K562 (cell line): ENCODE results near the gene OCEL1. TPM values are rescaled to one million over a fixed set of nuclear protein-coding genes. Genes with fewer than 3 reads are reported as not detected.

ENCODE experiments used
- ATAC-seq: fragments of 200-7000 bp; cut with Tn5 transposase; 3 replicates; pipeline ENCODE4 v1.9.1; 2020; ENCODE audit warnings: moderate library complexity
- BruUV-seq: library from RNA; stranded (reverse); fragments of 400-500 nt; replicated peaks from 2 replicates; lab custom pipeline; 2021; lab: Mats Ljungman, UMichigan
- CTCF ChIA-PET: fragments of 300-600 bp; formaldehyde crosslinking; extraction: SDS; loops from one replicate; lab custom pipeline; 2021; ENCODE audit warnings: low intra/inter-chr PET ratio; lab: Yijun Ruan, JAX
- POLR2A ChIA-PET: fragments of 300-600, 350-650 bp; sonication (Branson Sonifier 250); formaldehyde crosslinking; extraction: SDS; loops from one replicate; lab custom pipeline; 2021; ENCODE audit warnings: antibody characterized with exemption, inconsistent platforms; lab: Yijun Ruan, JAX
- DNase-seq, 4 experiments: peaks; one replicate each; pipeline versions ENCODE4 v3.0.0 to v3.0.0-alpha.2; 2011 to 2018; ENCODE audit warnings: low spot score in 3 of 4, mixed read lengths in 3 of 4; ENCODE audit errors: extremely low read depth in 1 of 4
- FAIRE-seq: peaks from 2 replicates; lab custom pipeline; 2011; peaks lifted over from hg19 to GRCh38; lab: Jason Lieb, UNC
- H2AFZ ChIP-seq: 2 replicates; pipeline ENCODE4 v1.6.0; 2011; ENCODE audit warnings: low read depth, low read length, control low read depth, inconsistent platforms
- H3K27ac ChIP-seq: fragments of 200-600 bp; 3 replicates; pipeline ENCODE4 v1.8.0; 2011; ENCODE audit warnings: low read depth, mild to moderate bottlenecking, control low read depth, inconsistent platforms, low read length, moderate library complexity, mixed read lengths; ENCODE audit errors: extremely low read depth
- H3K27me3 ChIP-seq, 2 experiments: fragments of 300-600 bp in 1 of 2; 2 replicates in 1 of 2; 3 replicates in 1 of 2; pipeline versions ENCODE4 v1.6.0 to v1.8.0; 2011; ENCODE audit warnings: inconsistent platforms in 2 of 2, low read length in 2 of 2, mild to moderate bottlenecking in 1 of 2, mixed read lengths in 1 of 2, moderate library complexity in 1 of 2; ENCODE audit not compliant: control insufficient read depth in 2 of 2, insufficient read depth in 2 of 2
- H3K36me3 ChIP-seq: fragments of 300-600 bp; 3 replicates; pipeline ENCODE4 v1.8.0; 2011; ENCODE audit warnings: mild to moderate bottlenecking, low read length, inconsistent platforms; ENCODE audit not compliant: control insufficient read depth, insufficient read depth
- H3K4me1 ChIP-seq, 2 experiments: fragments of 200-600 bp in 1 of 2; replicated peaks in 1 of 2; 2 replicates in 1 of 2; 3 replicates in 1 of 2; pipeline versions ENCODE4 v1.5.1 to v1.8.0; 2011; ENCODE audit warnings: inconsistent platforms in 2 of 2, low read length in 2 of 2, mild to moderate bottlenecking in 1 of 2, mixed read lengths in 1 of 2, moderate library complexity in 1 of 2; ENCODE audit not compliant: control insufficient read depth in 2 of 2, insufficient read depth in 2 of 2
- H3K4me2 ChIP-seq: 2 replicates; pipeline ENCODE4 v1.6.1; 2011; ENCODE audit warnings: low read length, control low read depth, inconsistent platforms, mixed read lengths; ENCODE audit not compliant: insufficient read depth
- H3K4me3 ChIP-seq: fragments of 200-600 bp; sonication (generic), shearing (Covaris generic); 2 replicates; pipeline ENCODE4 v1.5.1; 2016; ENCODE audit warnings: control low read depth, inconsistent platforms
- H3K79me2 ChIP-seq: fragments of 200-600 bp; 3 replicates; pipeline ENCODE4 v1.8.0; 2011; ENCODE audit warnings: low read length, inconsistent platforms; ENCODE audit not compliant: control insufficient read depth, insufficient read depth
- H3K9ac ChIP-seq, 2 experiments: 2 replicates each; pipeline versions ENCODE4 v1.6.0 to v1.6.1; 2011; ENCODE audit warnings: low read depth in 2 of 2, low read length in 2 of 2, control low read depth in 1 of 2, inconsistent platforms in 1 of 2, mild to moderate bottlenecking in 1 of 2, mixed read lengths in 1 of 2; ENCODE audit not compliant: insufficient read depth in 1 of 2
- H3K9me1 ChIP-seq: one replicate; pipeline ENCODE4 v1.6.0; 2011; ENCODE audit warnings: inconsistent platforms, mild to moderate bottlenecking, low read length, moderate library complexity; ENCODE audit not compliant: control insufficient read depth, insufficient read depth
- H3K9me3 ChIP-seq: replicated peaks from 2 replicates; pipeline ENCODE4 v1.5.1; 2011; ENCODE audit warnings: low read depth, low read length, inconsistent platforms; ENCODE audit not compliant: control insufficient read depth, insufficient read depth
- H4K20me1 ChIP-seq: replicated peaks from 2 replicates; pipeline ENCODE4 v1.6.1; 2011; ENCODE audit warnings: low read length, inconsistent platforms, mixed read lengths; ENCODE audit not compliant: control insufficient read depth, insufficient read depth
- BRD9 ChIP-seq: fragments of 450-650 bp; IDR thresholded peaks from 2 replicates; pipeline ENCODE4 v1.6.1; 2018; ENCODE audit warnings: low read depth; ENCODE audit not compliant: partially characterized antibody
- CTCFL ChIP-seq: IDR thresholded peaks from 2 replicates; pipeline ENCODE4 v1.6.1; 2011; ENCODE audit warnings: borderline replicate concordance, low read depth, mild to moderate bottlenecking, moderate library complexity, low read length; ENCODE audit not compliant: insufficient read depth, poor library complexity, severe bottlenecking
- DPF2 ChIP-seq: fragments of 450-650 bp; IDR thresholded peaks from 2 replicates; pipeline ENCODE4 v1.6.1; 2016
- ETV5 ChIP-seq: sonication (generic); formaldehyde crosslinking; IDR thresholded peaks from 2 replicates; pipeline ENCODE4 v1.4.0; 2020; ENCODE audit warnings: low read depth, mild to moderate bottlenecking, missing genetic modification reagents
- HDAC2 ChIP-seq: fragments of 450-650 bp; IDR thresholded peaks from 2 replicates; pipeline ENCODE4 v1.6.1; 2016; ENCODE audit warnings: mild to moderate bottlenecking
- HNRNPUL1 ChIP-seq: fragments of 200-400 bp; formaldehyde crosslinking; IDR thresholded peaks from 2 replicates; pipeline ENCODE4 v1.6.1; 2017; ENCODE audit warnings: low read length
- MAZ ChIP-seq, 2 experiments: fragments of 450-650 bp in 1 of 2; sonication (generic) in 1 of 2; formaldehyde crosslinking; IDR thresholded peaks in 1 of 2; conservative IDR thresholded peaks in 1 of 2; 2 replicates each; pipeline versions ENCODE4 v1.4.0 to v1.5.0; 2020; ENCODE audit warnings: mild to moderate bottlenecking in 1 of 2, missing genetic modification reagents in 1 of 2
- POLR2G ChIP-seq: fragments of 200-400 bp; formaldehyde crosslinking; IDR thresholded peaks from 2 replicates; pipeline ENCODE4 v1.6.1; 2017; ENCODE audit warnings: low read depth, mild to moderate bottlenecking, antibody characterized with exemption, low read length, moderate library complexity
- RBFOX2 ChIP-seq: fragments of 200-400 bp; formaldehyde crosslinking; IDR thresholded peaks from 2 replicates; pipeline ENCODE4 v1.6.1; 2017; ENCODE audit warnings: low read depth, mild to moderate bottlenecking, low read length, moderate library complexity
- RBM14 ChIP-seq: fragments of 200-400 bp; formaldehyde crosslinking; IDR thresholded peaks from 2 replicates; pipeline ENCODE4 v1.6.1; 2018; ENCODE audit warnings: low read depth, mild to moderate bottlenecking, low read length, moderate library complexity, borderline replicate concordance; ENCODE audit not compliant: insufficient read depth
- TBP ChIP-seq: optimal IDR thresholded peaks from 2 replicates; pipeline ENCODE3; 2011; ENCODE audit warnings: low read depth, low read length, improper control_type of control experiment
- TFE3 ChIP-seq: fragments of 450-650 bp; formaldehyde crosslinking; IDR thresholded peaks from 2 replicates; pipeline ENCODE4 v1.4.0; 2020; ENCODE audit warnings: mild to moderate bottlenecking, mixed read lengths
- ZNF197 ChIP-seq: fragments of 200-800 bp; sonication (Bioruptor generic); IDR thresholded peaks from 2 replicates; pipeline ENCODE4 v1.6.1; 2016; ENCODE audit warnings: low read depth, missing genetic modification characterization, missing compliant biosample characterization
- ZNF311 ChIP-seq: fragments of 250-450 bp; sonication (Bioruptor Pico); IDR thresholded peaks from 2 replicates; pipeline ENCODE4 v1.4.0; 2020; ENCODE audit warnings: mild to moderate bottlenecking, moderate library complexity
- WGBS: fragments of 100-300 bp; shearing (Covaris generic); methylation state at CpG from one replicate; pipeline ENCODE4 v1.1.6; 2016; ENCODE audit warnings: low coverage, mixed read lengths; ENCODE audit not compliant: insufficient coverage; ENCODE audit errors: missing lambda C conversion rate; 5-methylcytosine and 5-hydroxymethylcytosine counted together
- in situ Hi-C: fragments of 300-500 bp; cut with MboI; formaldehyde crosslinking; loops from 4 replicates; pipeline ENCODE4 v1.15.0; 2018; ENCODE audit warnings: inconsistent platforms, mixed read lengths
- intact Hi-C: fragments of 100-400 bp; cut with micrococcal nuclease; formaldehyde crosslinking; loops from 2 replicates; pipeline ENCODE4 v1.14.2; 2022
- polyA plus RNA-seq, 8 experiments: library from polyadenylated mRNA; depleted of rRNA in 4 of 8; stranded (reverse) in 5 of 8; unstranded in 3 of 8; fragments of >200 nt; fragmentation: Nextera tagmentation in 2 of 8; fragmentation: Illumina TruSeq in 1 of 8; extraction: Ambion mirVana in 2 of 8; extraction: Trizol in 1 of 8; gene quantifications; 2 replicates each; pipeline versions ENCODE4 v1.2.1 to v1.2.3, GENCODE V29; 2011 to 2014; ENCODE audit warnings: inconsistent platforms in 1 of 8, missing spikeins in 1 of 8
- total RNA-seq, 7 experiments: library from RNA; depleted of rRNA in 6 of 7; stranded (reverse); fragments of >200 nt in 6 of 7; fragmentation: Illumina TruSeq in 2 of 7; extraction: Trizol in 2 of 7; gene quantifications; 2 replicates each; pipeline versions ENCODE4 v1.2.1 to v1.2.3, GENCODE V29; 2011 to 2021; ENCODE audit warnings: low replicate concordance in 1 of 7

Gene OCEL1
- total and polyA plus RNA-seq, 9 of the 15 experiments (the other 6 are each of a cell fraction or from before 2014, with no cell fraction given), result 8.0 to 38.0 (median 12.4) TPM

GRCh38 chr19:17232258-17232657, 6.2 kb downstream of the OCEL1 start:
- BruUV-seq, result no TSS peak

GRCh38 chr19:17234911-17235299, 8.9 kb downstream of the OCEL1 start:
- H4K20me1 ChIP-seq, result 0 out of 2 replicates have a peak, but pooled peaks cover 10% of the 10 kb centered on the region
- H3K9me1 ChIP-seq, result no peaks in the 10 kb centered on the region
- 0% methylated on average over 5 of the region's 11 CpGs for WGBS
- H3K9ac ChIP-seq, result peak overlapping the region; percentile 82 to 92
- peaks cover 18 to 38% of the 10 kb centered on the region in 2 experiments for H3K4me1 ChIP-seq
- no peaks in the 10 kb centered on the region for H3K27me3 ChIP-seq
- peak; percentile 80 for FAIRE-seq
- peaks cover 57% of the 10 kb centered on the region for H3K79me2 ChIP-seq
- ChIA-PET CTCF (interaction anchor here (0.6 to 1.1 kb wide), 2 partner anchors 33 to 169 kb away, joined by 3 read pairs; no protein-coding TSS in a partner anchor), POLR2A (interaction anchor here (0.6 to 11.3 kb wide), 10 partner anchors 8 to 263 kb away, joined by 3 to 129 read pairs (median 4); partner anchors contain the start of genes NR2F6, OCEL1 and USE1)
- H3K36me3 ChIP-seq, result peaks cover 71% of the 10 kb centered on the region; the same call in 2 of the 3 replicates
- in situ Hi-C loops, result no loop called here
- no peaks in the 10 kb centered on the region for H3K9me3 ChIP-seq
- TSS peak; percentile 41 for BruUV-seq
- peak; percentile 73 to 90 (median 81) for DNase-seq
- peak overlapping the region; percentile 77 for H3K4me3 ChIP-seq
- peak; percentile 89 for ATAC-seq
- peak overlapping the region; percentile 76 for H2AFZ ChIP-seq
- H3K4me2 ChIP-seq, result peak overlapping the region; percentile 98
- intact Hi-C loops, result loop anchor here (1.0 kb wide), 1 partner anchor 8 kb away; no protein-coding TSS in a partner anchor
- H3K27ac ChIP-seq, result peak overlapping the region; percentile 87
- TF ChIP-seq HDAC2 (peak; percentile 51; the same call in 1 of the 2 replicates), ZNF311 (CRISPR knock-in tag) (no peak), DPF2 (0 out of 2 replicates have a peak, but pooled peaks have one; percentile 20), CTCFL (no peak), HNRNPUL1 (no peak), MAZ (CRISPR knock-in tag; conservative IDR thresholded peaks at IDR 0.05 in 1 of 2, IDR thresholded peaks at IDR 0.05 in 1 of 2) (peak in 1 of 2 experiments; percentile 66; a peak in 1 of 4 replicates), TFE3 (no peak), TBP (peak; percentile 26)

More at GRCh38 chr19:17232258-17232657, 6.2 kb downstream of the OCEL1 start:
- Histone ChIP-seq H3K79me2 (peaks cover 62% of the 10 kb centered on the region), H3K9me3 (no peaks in the 10 kb centered on the region), H4K20me1 (0 out of 2 replicates have a peak, but pooled peaks cover 10% of the 10 kb centered on the region), H3K4me1 (peaks cover 24 to 48% of the 10 kb centered on the region in 2 experiments), H3K4me3 (no peak overlapping the region), H3K9ac (peak overlapping the region in 1 of 2 experiments; percentile 55; a peak in 1 of 4 replicates), H3K27me3 (no peaks in the 10 kb centered on the region), H2AFZ (no peak overlapping the region), H3K9me1 (no peaks in the 10 kb centered on the region), H3K27ac (no peak overlapping the region), H3K4me2 (no peak overlapping the region), H3K36me3 (peaks cover 68% of the 10 kb centered on the region; the same call in 2 of the 3 replicates)
- 90% methylated on average over 20 of the region's 25 CpGs for WGBS
- no peak for FAIRE-seq
- POLR2A ChIA-PET, result interaction anchor here (0.8 to 1.2 kb wide), 3 partner anchors 11 to 17 kb away, joined by 3 read pairs; partner anchors contain the start of gene USE1
- ATAC-seq, result no peak
- no peak for TF ChIP-seq BRD9
- TF ChIP-seq RBM14, result no peak
- TF ChIP-seq RBFOX2, result peak; percentile 64
- no peak for TF ChIP-seq ZNF197
- peak; percentile 64 for TF ChIP-seq POLR2G
- no peak for TF ChIP-seq ETV5
- in situ Hi-C loops, result no loop called here
- CTCF ChIA-PET, result no interaction called here
- intact Hi-C loops, result no loop called here
- DNase-seq, result peak in 1 of 4 experiments; percentile 9
